ENCODE measurements around the gene SLC6A20. TPM values are rescaled to one million over a fixed set of nuclear protein-coding genes. Genes with fewer than 3 reads are reported as not detected.

Gene SLC6A20
- total RNA-seq, 1 experiment from 2014 or later, result 0.89 TPM

DNA sequence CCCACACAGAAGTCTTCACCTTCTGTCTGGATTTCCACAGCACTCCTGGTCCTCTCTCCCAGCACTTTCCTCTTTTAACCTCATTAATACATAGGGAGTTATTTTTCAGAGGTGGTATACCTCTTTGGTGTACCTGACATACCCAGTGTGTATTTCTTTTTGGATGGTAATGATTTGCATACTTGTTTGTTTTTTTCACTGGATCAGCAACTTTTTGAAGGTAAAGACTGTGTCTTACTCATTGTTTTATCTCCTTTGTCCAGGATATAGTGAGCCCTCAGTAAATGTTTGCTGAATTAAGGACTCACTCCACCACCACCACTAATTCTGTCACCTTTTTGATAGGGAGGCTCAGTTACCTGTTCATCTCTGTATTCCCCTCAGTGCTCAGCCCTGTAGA lies 55.1 kb downstream of the SLC6A20 start:
- H3K27ac ChIP-seq (ENCODE audit: low read depth, low read length), result no peak overlapping the region
- POLR2A ChIA-PET, result no interaction called here
- RAD21 ChIA-PET (ENCODE audit: low non-redundant PET in 1 of 2, low total read pairs in 2 of 2, uncharacterized antibody in 2 of 2, unreplicated experiment in 2 of 2), result no interaction called here
- H2AFZ ChIP-seq (ENCODE audit: low read depth, low read length, poor library complexity, severe bottlenecking), result no peak overlapping the region
- intact Hi-C loops (cut with micrococcal nuclease), result no loop called here
- H3K4me3 ChIP-seq (replicated peaks in 1 of 2; ENCODE audit: low read depth in 1 of 2, low read length in 2 of 2), result no peak overlapping the region
- H3K27me3 ChIP-seq (ENCODE audit: insufficient read depth, low read length), result no peaks in the 10 kb centered on the region
- H3K9ac ChIP-seq (ENCODE audit: low read length), result no peak overlapping the region
- H3K9me2 ChIP-seq (ENCODE audit: insufficient read depth), result no peaks in the 10 kb centered on the region
- H3K4me1 ChIP-seq (ENCODE audit: control insufficient read depth in 1 of 2, insufficient read depth in 2 of 2, low read length in 2 of 2), result no peaks in the 10 kb centered on the region
- H3K79me2 ChIP-seq (ENCODE audit: insufficient read depth, low read length), result no peaks in the 10 kb centered on the region
- BruUV-seq (replicated peaks), result no TSS peak
- H4K20me1 ChIP-seq (ENCODE audit: insufficient read depth), result no peaks in the 10 kb centered on the region
- TF ChIP-seq ZNF274 (IDR thresholded peaks at IDR 0.05; ENCODE audit: low read depth, low read length) (no peak), TCF7L2 (IDR thresholded peaks at IDR 0.05; ENCODE audit: borderline replicate concordance, extremely low read depth, insufficient read depth, insufficient read length) (no peak), EZH2 (IDR thresholded peaks at IDR 0.05) (no peak), SIN3A (IDR thresholded peaks at IDR 0.05; ENCODE audit: low read depth) (no peak), POLR2A (IDR thresholded peaks at IDR 0.05; ENCODE audit: borderline replicate concordance, extremely low read depth, insufficient read depth, insufficient read length) (no peak), EGR1 (IDR thresholded peaks at IDR 0.05; ENCODE audit: low read depth) (no peak)
- no peak overlapping the region for H3K4me2 ChIP-seq (ENCODE audit: low read length)
- CTCF ChIA-PET, result no interaction called here
- DNase-seq (ENCODE audit: low read depth, low spot score) (no peak), ATAC-seq (no peak)
- H3K9me3 ChIP-seq (ENCODE audit: control insufficient read depth in 1 of 2, insufficient read depth in 1 of 2, low read depth in 1 of 2, low read length in 2 of 2), result no peaks in the 10 kb centered on the region
- H3K36me3 ChIP-seq (ENCODE audit: control insufficient read depth in 1 of 2, insufficient read depth in 2 of 2, low read length in 2 of 2), result peaks cover 16 to 18% of the 10 kb centered on the region in 2 experiments

DNA sequence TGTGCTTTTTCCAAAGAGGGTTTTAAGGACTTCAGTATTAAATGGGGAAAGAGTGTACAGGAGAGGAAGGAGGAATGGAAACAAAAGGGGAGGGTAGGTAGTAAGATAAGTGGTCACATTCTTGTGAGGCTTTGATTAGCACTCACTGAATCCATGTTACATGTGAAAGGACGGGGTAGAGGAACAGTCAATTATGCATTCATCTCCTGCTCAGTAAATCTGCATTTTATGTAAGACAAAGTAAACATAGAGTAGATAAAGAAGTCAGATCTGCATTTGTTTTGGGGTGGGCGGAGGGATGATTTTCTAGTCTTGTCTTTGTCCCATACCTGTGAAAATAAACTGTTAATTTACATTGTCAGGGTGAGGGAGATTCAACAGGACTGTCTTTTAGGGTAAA lies 56.3 kb downstream of the SLC6A20 start:
- POLR2A ChIA-PET, result no interaction called here
- no peaks in the 10 kb centered on the region for H3K27me3 ChIP-seq (ENCODE audit: insufficient read depth, low read length)
- CTCF ChIA-PET, result no interaction called here
- H3K4me2 ChIP-seq (ENCODE audit: low read length), result no peak overlapping the region
- no peak for ATAC-seq
- H3K9me3 ChIP-seq (ENCODE audit: control insufficient read depth in 1 of 2, insufficient read depth in 1 of 2, low read depth in 1 of 2, low read length in 2 of 2), result no peaks in the 10 kb centered on the region
- no peak overlapping the region for H3K27ac ChIP-seq (ENCODE audit: low read depth, low read length)
- no peaks in the 10 kb centered on the region for H3K4me1 ChIP-seq (ENCODE audit: control insufficient read depth in 1 of 2, insufficient read depth in 2 of 2, low read length in 2 of 2)
- RAD21 ChIA-PET (ENCODE audit: low non-redundant PET in 1 of 2, low total read pairs in 2 of 2, uncharacterized antibody in 2 of 2, unreplicated experiment in 2 of 2), result no interaction called here
- no peaks in the 10 kb centered on the region for H3K79me2 ChIP-seq (ENCODE audit: insufficient read depth, low read length)
- H4K20me1 ChIP-seq (ENCODE audit: insufficient read depth), result no peaks in the 10 kb centered on the region
- H3K4me3 ChIP-seq (replicated peaks in 1 of 2; ENCODE audit: low read depth in 1 of 2, low read length in 2 of 2), result no peak overlapping the region
- H3K36me3 ChIP-seq (ENCODE audit: control insufficient read depth in 1 of 2, insufficient read depth in 2 of 2, low read length in 2 of 2), result peaks cover 16 to 19% of the 10 kb centered on the region in 2 experiments
- H3K9ac ChIP-seq (ENCODE audit: low read length), result no peak overlapping the region
- BruUV-seq (replicated peaks), result no TSS peak
- no peak for DNase-seq (ENCODE audit: low read depth, low spot score)
- TF ChIP-seq EGR1 (IDR thresholded peaks at IDR 0.05; ENCODE audit: low read depth), result no peak
- TF ChIP-seq SIN3A (IDR thresholded peaks at IDR 0.05; ENCODE audit: low read depth), result no peak
- TF ChIP-seq YY1 (IDR thresholded peaks at IDR 0.05; ENCODE audit: extremely low read depth, insufficient replicate concordance, low read depth, low read length), result no peak
- TF ChIP-seq RAD21 (IDR thresholded peaks at IDR 0.05; ENCODE audit: low read depth), result no peak
- TF ChIP-seq JUND (IDR thresholded peaks at IDR 0.05), result no peak
- TF ChIP-seq, protein P1, sequence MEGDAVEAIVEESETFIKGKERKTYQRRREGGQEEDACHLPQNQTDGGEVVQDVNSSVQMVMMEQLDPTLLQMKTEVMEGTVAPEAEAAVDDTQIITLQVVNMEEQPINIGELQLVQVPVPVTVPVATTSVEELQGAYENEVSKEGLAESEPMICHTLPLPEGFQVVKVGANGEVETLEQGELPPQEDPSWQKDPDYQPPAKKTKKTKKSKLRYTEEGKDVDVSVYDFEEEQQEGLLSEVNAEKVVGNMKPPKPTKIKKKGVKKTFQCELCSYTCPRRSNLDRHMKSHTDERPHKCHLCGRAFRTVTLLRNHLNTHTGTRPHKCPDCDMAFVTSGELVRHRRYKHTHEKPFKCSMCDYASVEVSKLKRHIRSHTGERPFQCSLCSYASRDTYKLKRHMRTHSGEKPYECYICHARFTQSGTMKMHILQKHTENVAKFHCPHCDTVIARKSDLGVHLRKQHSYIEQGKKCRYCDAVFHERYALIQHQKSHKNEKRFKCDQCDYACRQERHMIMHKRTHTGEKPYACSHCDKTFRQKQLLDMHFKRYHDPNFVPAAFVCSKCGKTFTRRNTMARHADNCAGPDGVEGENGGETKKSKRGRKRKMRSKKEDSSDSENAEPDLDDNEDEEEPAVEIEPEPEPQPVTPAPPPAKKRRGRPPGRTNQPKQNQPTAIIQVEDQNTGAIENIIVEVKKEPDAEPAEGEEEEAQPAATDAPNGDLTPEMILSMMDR (IDR thresholded peaks at IDR 0.05 in 2 of 3, conservative IDR thresholded peaks at IDR 0.05 in 1 of 3; ENCODE audit: borderline replicate concordance in 1 of 3, insufficient read depth in 1 of 3, low read depth in 2 of 3, low read length in 2 of 3), result no peak
- H2AFZ ChIP-seq (ENCODE audit: low read depth, low read length, poor library complexity, severe bottlenecking), result no peak overlapping the region
- intact Hi-C loops (cut with micrococcal nuclease), result no loop called here
- no peaks in the 10 kb centered on the region for H3K9me2 ChIP-seq (ENCODE audit: insufficient read depth)
